Superior temporal gyrus (tissue), 1 donor: Measurements from ENCODE around the gene DOK4.
A peak's percentile ranks its signal among the peaks of the same experiment; 100 is the strongest.

ENCODE experiments used
- DNase-seq: peaks from one replicate; pipeline ENCODE4 v3.0.0-alpha.2; 2016; ENCODE audit errors: extremely low spot score

Gene DOK4

GRCh38 chr16:57519796-57520360 is 33.6 kb upstream of the DOK4 start:
- peak; percentile 87 for DNase-seq

- no peak for DNase-seq
These were observed 32.6 kb upstream of the DOK4 start for GRCh38 chr16:57518922-57519321.

GRCh38 chr16:57518520-57518919 is 32.2 kb upstream of the DOK4 start:
- DNase-seq = no peak

DNA sequence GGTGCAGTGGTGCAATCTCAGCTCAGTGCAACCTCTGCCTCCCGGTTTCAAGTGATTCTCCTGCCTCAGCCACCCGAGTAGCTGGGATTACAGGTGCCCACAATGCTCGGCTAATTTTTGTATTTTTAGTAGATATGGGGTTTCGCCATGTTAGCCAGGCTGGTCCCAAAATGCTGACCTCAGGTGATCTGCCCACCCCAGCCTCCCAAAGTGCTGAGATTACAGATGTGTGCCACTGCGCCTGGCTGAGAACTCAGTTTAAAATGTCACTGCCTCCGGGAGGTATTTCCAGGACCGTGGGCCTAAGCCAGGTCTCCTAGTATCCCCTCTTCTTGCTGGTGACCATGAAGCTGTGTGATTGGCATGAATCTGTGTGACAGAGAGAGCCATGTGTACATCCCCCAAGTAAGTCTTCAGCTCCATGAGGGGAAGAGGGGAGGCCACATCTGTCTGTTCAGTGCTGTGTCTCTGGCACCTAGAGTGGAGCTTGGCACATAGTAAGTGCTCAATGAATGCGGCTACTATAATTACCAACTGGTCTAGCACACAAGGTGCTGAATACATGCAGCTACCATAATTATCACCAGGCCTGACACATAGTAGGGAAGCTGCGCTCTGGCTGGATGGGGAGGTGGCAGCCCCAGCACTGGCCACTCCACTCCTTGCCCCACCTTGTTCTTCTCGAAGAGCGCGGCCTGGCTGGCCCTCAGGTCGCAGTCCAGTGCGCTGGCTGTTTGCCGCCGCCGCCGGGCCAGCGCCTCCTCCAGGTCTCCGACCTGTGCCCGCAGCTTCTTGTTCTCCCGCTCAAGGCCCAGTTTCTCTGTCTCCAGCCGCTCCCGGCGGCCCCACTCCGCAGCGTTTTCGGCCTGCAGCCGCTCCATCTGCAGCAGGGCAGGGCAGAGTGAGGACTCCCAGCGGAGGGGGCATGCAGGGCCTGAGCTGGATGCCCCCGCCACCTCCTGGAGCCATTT is 31.4 kb upstream of the DOK4 start:
- no peak for DNase-seq

- no peak for DNase-seq
These were observed 30.5 kb upstream of the DOK4 start for GRCh38 chr16:57516773-57517172.

DNA sequence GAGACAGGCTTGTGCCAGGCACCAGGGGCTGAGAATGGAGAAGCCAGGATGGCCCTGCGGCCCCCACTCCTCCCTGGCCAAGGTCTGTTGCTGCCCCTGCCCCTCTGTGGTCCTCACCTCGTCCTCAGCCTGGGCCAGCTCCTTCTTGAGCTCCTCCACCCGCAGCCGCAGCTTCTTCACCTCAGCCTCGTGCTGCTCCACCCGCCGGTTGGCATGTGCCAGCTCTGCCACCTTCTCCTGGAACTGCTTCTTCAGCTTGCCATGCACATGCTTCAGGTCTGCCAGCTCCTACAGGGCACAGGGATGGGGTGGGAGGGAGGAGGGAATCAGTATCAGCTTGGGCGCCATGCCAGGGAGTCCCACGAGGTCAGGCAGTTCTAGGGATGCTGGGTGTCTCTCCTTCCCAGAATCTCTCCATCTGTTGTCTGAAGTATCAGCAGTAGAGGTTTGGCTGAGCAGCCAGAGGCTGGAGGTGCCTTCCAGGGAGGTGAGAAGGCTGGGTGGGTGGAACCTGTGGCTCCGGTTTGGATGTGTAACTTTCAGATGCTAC is 30.0 kb upstream of the DOK4 start:
- DNase-seq = no peak

DNA sequence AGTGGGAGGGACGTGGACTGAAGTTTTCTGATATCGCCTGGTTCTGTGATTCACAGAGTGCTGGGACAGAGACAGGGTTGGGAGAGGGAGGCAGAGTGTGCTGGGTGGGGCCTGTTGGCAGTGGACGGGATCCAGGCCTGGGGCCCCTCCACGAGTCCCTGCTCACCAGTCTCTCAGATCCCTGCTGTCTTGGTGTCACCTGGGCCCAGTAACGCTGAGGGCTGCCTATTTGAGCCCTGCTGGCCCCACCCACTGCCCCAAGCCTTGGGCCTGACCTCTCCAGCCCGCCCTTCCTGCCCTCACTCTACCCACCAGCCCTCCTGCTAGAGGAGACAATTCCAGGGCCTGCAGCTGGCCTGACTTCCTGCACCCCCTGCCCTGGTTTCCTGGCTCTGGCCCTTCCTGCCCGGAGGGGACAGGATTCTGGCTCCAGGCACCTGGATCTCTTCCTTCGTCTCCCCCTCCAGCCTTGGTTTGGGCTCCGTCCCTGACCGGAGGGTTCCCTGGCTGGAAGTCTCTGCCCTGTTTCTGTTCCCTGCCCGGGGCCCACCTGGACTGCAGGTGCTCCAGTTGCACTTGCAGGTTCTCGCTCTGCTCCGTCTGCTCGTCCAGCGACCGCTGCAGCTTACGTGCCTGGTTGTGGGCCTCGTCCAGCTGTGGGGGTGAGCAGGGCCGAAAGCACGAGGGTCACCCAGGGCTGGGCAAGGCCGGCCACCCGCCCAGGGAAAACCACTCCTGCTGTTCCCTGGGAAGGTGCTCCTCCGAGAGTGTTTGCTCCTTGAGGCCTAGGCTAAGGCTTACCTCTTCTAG is 28.7 kb upstream of the DOK4 start:
- DNase-seq = no peak

DNA sequence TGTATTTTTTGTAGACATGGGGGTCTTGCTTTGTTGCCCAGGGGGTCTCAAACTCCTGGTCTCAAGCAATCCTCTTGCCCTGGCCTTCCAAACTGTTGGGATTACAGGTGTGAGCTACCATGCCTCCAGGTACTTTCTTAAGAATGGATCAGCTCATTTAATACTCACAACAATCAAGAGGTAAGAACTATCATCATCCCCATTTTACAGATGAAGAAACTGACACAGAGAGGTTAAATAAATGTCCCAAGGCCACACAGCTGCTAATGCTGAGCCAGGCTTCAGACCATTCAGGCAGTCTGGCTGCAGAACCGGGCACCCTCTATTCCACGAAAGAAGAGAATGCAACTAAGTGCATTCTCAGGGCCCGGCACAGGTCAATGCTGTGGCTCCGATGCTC is 28.1 kb upstream of the DOK4 start:
- no peak for DNase-seq

- no peak for DNase-seq
These were observed 27.2 kb upstream of the DOK4 start for GRCh38 chr16:57513371-57514102.

- no peak for DNase-seq
These were observed 26.2 kb upstream of the DOK4 start for GRCh38 chr16:57512296-57513001.

- no peak for DNase-seq
These were observed 24.0 kb upstream of the DOK4 start for GRCh38 chr16:57510016-57510871.

DNA sequence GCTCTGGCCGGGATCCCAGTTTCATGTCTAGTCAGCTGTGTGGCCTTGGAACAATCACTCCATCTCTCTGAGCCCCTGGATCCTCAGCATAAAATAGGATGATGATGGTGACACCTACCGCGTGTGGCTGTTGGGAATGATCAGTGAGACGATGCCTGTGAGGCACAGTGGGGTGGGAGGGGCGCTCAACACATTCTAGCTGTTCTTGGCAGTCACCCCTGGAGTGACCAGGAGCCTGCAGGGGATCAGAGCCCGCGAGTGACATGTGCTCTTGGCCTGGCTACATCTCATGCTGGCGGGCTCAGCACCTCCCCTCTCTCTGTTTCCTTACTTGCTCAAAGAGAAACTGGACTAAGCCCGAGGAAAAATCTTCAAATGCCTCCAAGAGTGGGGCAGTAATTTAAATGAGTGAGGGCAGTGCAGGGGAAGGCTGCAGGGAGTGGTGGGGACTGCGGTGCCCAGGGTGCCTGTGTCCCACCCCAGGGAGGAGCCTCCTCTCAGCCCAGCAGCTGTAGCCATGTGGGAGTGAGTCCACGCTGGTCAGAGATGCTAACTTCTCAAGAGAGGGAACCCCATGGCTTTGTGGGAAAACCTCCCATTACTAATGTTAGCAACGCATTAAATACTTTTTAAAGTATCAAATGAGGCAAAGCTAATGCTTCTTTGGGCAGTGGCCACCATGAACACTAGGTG is 23.1 kb upstream of the DOK4 start:
- DNase-seq = no peak

GRCh38 chr16:57508035-57508425 is 21.7 kb upstream of the DOK4 start:
- no peak for DNase-seq

DNA sequence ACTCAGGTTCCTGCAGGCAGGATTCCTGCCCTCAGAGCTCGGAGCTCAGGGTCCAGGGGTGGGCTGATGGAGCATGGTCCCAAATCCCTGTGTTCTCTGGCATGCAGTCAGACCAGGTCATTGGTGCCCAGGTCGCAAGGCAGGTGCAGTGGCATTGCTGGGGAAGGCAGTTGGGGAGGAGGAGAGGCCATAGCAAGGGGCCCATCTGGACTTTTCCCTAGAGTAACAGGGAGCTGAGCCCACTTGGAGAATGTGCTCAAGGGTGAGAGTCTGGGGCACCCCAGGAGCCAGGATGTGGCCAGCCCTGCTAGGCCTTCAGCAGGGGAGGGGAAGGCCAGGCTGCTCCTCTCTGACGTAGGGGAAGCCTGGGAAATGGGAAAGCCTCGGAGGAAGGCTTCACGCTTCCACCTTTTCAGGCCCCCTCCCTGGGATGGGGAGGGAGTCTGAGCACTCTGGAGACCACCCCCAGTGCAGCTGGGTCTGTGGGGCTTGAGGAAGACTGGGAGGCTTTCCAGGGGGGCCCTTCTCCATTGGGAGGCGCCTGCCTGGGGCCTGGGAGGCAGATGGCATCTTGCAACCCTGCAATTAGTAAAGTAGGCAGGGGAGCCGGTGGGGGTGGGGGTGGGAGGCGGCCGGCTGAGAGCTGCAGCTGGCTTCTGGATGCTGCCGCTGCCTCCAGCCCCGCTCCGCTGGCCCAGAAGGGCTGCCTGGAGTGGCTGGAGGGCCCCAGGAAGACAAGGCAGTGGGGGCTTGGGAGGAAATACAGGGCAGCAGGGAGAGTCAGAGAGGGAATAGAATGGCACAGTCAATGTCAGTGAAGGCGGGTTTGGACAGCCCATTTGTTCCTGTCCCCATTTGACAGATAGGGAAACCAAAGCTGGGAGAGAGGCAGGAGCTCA is 21.1 kb upstream of the DOK4 start:
- DNase-seq = no peak

DNA sequence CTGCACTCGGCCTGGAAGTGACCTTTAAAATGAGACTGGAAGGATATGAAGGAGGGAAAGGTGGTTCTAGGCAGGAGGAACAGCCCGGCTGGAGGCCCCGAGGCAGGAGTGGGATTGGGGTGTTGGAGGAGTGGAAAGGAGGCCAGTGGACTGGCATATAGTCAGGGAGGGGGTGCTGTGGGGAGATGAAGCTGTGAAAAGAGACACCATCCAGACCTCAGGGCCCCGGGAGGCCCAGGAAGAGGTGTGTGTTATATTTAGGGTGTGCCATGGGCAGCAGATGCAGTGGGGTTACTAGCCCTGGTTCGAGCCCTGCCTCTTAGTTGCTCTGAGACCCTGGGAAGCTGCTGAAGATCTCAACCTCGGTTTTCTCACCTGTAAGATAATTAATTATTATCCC is 18.9 kb upstream of the DOK4 start:
- DNase-seq = no peak

GRCh38 chr16:57504491-57504890 is 18.2 kb upstream of the DOK4 start:
- no peak for DNase-seq

DNA sequence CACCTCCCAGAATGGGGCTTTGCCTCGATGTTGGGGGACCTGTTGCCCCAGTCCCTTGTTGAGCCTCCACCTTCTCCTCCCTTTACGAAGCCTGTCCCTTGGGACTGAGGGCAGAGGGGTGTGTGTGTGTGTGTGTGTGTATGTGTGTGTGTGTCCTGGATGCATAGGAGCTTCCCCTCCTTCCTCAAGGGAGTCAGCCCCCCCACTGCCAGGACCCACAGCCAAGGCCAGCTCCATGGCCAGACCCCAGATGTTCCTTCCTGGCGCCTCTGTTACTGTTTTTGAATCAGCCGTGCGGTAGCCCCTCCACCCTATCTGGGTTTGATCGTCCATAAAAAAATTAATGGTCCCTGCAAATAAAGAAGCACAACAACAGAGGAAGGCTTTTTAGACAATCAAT is 17.7 kb upstream of the DOK4 start:
- DNase-seq = no peak

- DNase-seq = no peak
These were observed 17.1 kb upstream of the DOK4 start for GRCh38 chr16:57503366-57503765.
